ENCODE results near the gene LNX2. TPM values are rescaled to one million over a fixed set of nuclear protein-coding genes. Genes with fewer than 3 reads are reported as not detected.

The LNX2 gene
- total RNA-seq, 2 experiments from 2014 or later = 6.8 to 9.7 TPM

DNA sequence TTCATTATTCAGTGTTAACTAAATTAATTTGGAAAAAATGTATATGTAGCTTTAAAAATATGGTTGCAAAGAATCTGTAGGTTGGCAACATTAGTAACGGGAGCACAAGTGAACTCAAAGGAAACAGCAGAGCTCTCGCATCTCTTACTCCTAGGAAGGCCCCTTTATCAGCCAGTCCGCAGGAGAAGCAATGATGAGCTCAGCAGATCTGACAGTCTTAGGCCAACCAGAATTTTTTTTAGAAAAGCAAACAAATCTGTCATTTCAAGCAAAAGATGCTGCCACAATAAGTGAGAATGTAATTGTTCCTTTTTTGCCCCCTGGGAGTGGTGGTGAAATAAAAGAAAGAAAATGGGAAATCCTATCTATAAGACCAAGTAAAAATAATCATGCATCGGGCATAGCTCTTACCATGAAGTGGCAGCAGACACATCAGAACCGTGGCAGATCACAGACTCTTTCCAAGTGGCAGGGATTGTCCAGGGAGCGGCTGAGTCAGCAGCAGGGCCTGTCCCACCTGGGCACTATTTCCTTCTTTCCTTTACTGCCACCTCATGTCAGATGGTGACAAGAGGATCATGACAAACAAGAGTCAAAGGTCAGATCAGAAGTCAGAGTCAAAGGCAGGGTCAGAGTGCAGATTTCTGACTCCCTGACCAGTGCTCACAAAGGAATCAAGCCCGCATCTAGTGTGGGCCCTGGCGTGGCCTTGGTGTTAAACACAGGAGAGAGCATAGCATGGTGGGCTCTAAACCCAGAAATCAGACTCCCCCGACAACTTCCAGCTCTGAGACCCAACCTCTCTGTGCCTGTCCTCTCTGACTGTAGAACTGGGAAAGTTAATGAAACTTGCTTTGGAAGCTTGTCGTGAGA lies 86.0 kb downstream of the LNX2 start:
- ChIA-PET POLR2A (interaction anchor here (0.5 to 1.0 kb wide), 2 partner anchors 11 to 47 kb away, joined by 3 to 4 read pairs; no protein-coding TSS in a partner anchor), CTCF (ENCODE audit: unreplicated experiment) (interaction anchor here (0.5 to 1.1 kb wide), 3 partner anchors 11 to 833 kb away, joined by 3 to 4 read pairs (median 3); no protein-coding TSS in a partner anchor)
- no peak for DNase-seq (ENCODE audit: low spot score)
- Histone ChIP-seq H3K9me2 (ENCODE audit: insufficient read depth, low read length) (no peaks in the 10 kb centered on the region), H3K27ac (ENCODE audit: low read depth, low read length, poor library complexity, severe bottlenecking) (no peak overlapping the region), H3K79me2 (ENCODE audit: insufficient read depth, low read depth, low read length) (no peaks in the 10 kb centered on the region), H3K4me2 (ENCODE audit: low read length) (no peak overlapping the region), H4K20me1 (ENCODE audit: insufficient read depth, low read length) (no peaks in the 10 kb centered on the region), H3K9me3 (ENCODE audit: low read length) (no peaks in the 10 kb centered on the region), H3K36me3 (ENCODE audit: insufficient read depth, low read length) (no peaks in the 10 kb centered on the region), H3K4me1 (ENCODE audit: insufficient read depth, low read length, poor library complexity, severe bottlenecking) (no peaks in the 10 kb centered on the region), H3K4me3 (ENCODE audit: low read depth, low read length, poor library complexity, severe bottlenecking) (no peak overlapping the region), H2AFZ (ENCODE audit: low read length) (no peak overlapping the region)
- TF ChIP-seq, protein P1, sequence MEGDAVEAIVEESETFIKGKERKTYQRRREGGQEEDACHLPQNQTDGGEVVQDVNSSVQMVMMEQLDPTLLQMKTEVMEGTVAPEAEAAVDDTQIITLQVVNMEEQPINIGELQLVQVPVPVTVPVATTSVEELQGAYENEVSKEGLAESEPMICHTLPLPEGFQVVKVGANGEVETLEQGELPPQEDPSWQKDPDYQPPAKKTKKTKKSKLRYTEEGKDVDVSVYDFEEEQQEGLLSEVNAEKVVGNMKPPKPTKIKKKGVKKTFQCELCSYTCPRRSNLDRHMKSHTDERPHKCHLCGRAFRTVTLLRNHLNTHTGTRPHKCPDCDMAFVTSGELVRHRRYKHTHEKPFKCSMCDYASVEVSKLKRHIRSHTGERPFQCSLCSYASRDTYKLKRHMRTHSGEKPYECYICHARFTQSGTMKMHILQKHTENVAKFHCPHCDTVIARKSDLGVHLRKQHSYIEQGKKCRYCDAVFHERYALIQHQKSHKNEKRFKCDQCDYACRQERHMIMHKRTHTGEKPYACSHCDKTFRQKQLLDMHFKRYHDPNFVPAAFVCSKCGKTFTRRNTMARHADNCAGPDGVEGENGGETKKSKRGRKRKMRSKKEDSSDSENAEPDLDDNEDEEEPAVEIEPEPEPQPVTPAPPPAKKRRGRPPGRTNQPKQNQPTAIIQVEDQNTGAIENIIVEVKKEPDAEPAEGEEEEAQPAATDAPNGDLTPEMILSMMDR (conservative IDR thresholded peaks at IDR 0.05; ENCODE audit: low read length) = no peak
- no TSS peak for BruUV-seq (replicated peaks)
- intact Hi-C loops (cut with micrococcal nuclease; ENCODE audit: unreplicated experiment) = loop anchor here (5.0 kb wide), 1 partner anchor 293 kb away; no protein-coding TSS in a partner anchor

DNA sequence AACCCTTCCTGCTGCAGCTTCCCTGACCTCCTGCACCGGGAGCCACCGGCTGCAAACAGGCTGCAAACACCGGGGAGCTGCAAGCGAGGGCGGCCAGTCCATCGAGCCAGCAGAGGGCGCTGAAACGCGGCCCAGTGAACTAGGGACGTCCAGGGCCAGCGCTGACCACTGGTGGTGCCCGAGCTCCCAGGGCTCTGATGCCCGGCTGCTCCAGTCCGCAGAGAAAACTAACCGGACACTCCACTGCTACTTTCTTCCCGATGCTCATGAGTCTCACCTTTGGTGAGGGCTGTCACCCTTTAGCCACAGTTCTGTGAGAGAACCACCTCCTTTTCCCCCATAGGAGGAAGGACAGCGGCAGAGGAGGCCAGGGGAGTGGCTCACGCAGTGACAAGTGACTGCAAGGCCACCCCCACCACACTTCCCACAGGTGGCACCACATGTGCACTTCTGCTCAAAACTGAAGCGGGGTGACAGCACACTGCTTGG lies 87.1 kb downstream of the LNX2 start:
- intact Hi-C loops (cut with micrococcal nuclease; ENCODE audit: unreplicated experiment) = loop anchor here (5.0 kb wide), 1 partner anchor 294 kb away; no protein-coding TSS in a partner anchor
- Histone ChIP-seq H3K4me3 (ENCODE audit: low read depth, low read length, poor library complexity, severe bottlenecking) (no peak overlapping the region), H2AFZ (ENCODE audit: low read length) (no peak overlapping the region), H3K36me3 (ENCODE audit: insufficient read depth, low read length) (no peaks in the 10 kb centered on the region), H4K20me1 (ENCODE audit: insufficient read depth, low read length) (no peaks in the 10 kb centered on the region), H3K9me2 (ENCODE audit: insufficient read depth, low read length) (no peaks in the 10 kb centered on the region), H3K79me2 (ENCODE audit: insufficient read depth, low read depth, low read length) (no peaks in the 10 kb centered on the region), H3K4me2 (ENCODE audit: low read length) (no peak overlapping the region), H3K27ac (ENCODE audit: low read depth, low read length, poor library complexity, severe bottlenecking) (no peak overlapping the region), H3K9me3 (ENCODE audit: low read length) (no peaks in the 10 kb centered on the region), H3K4me1 (ENCODE audit: insufficient read depth, low read length, poor library complexity, severe bottlenecking) (no peaks in the 10 kb centered on the region)
- ChIA-PET POLR2A (no interaction called here), CTCF (ENCODE audit: unreplicated experiment) (no interaction called here)
- TF ChIP-seq EZH2phosphoT487 (IDR thresholded peaks at IDR 0.05; ENCODE audit: borderline replicate concordance, low read depth, low read length) = no peak
- TF ChIP-seq, protein P1 (conservative IDR thresholded peaks at IDR 0.05; ENCODE audit: low read length) = peak; percentile 78
- peak; percentile 14 for DNase-seq (ENCODE audit: low spot score)
- BruUV-seq (replicated peaks) = no TSS peak

DNA sequence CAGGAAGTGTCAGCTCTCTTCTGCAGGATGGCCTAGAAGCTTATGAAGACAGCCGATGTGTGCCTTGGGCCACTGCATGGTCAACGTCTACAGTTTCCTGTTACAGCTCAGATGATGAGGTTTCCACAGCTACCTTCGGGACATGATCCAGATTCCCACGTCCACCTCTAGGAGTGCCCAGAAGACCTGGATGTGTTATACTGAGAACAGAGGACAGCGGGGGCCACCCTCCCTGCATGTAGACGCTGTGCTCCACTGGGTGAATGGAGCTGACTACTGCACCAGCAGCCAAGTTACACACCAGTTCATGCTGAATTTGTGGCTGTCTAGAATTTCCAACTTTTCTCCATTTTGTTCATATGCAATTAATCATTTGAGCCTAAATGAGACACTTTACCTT lies 91.4 kb downstream of the LNX2 start:
- Histone ChIP-seq H3K36me3 (ENCODE audit: insufficient read depth, low read length) (no peaks in the 10 kb centered on the region), H3K9me2 (ENCODE audit: insufficient read depth, low read length) (no peaks in the 10 kb centered on the region), H3K4me1 (ENCODE audit: insufficient read depth, low read length, poor library complexity, severe bottlenecking) (no peaks in the 10 kb centered on the region), H3K4me2 (ENCODE audit: low read length) (no peak overlapping the region), H3K79me2 (ENCODE audit: insufficient read depth, low read depth, low read length) (no peaks in the 10 kb centered on the region), H4K20me1 (ENCODE audit: insufficient read depth, low read length) (no peaks in the 10 kb centered on the region), H2AFZ (ENCODE audit: low read length) (no peak overlapping the region), H3K4me3 (ENCODE audit: low read depth, low read length, poor library complexity, severe bottlenecking) (no peak overlapping the region), H3K9me3 (ENCODE audit: low read length) (no peaks in the 10 kb centered on the region), H3K27ac (ENCODE audit: low read depth, low read length, poor library complexity, severe bottlenecking) (no peak overlapping the region)
- BruUV-seq (replicated peaks) = no TSS peak
- TF ChIP-seq, protein P1 (conservative IDR thresholded peaks at IDR 0.05; ENCODE audit: low read length) = no peak
- TF ChIP-seq EZH2phosphoT487 (IDR thresholded peaks at IDR 0.05; ENCODE audit: borderline replicate concordance, low read depth, low read length) = no peak
- CTCF ChIA-PET (ENCODE audit: unreplicated experiment) = interaction anchor here (0.5 kb wide), 1 partner anchor 144 kb away, joined by 3 read pairs; no protein-coding TSS in a partner anchor
- POLR2A ChIA-PET = no interaction called here
- intact Hi-C loops (cut with micrococcal nuclease; ENCODE audit: unreplicated experiment) = loop anchor here (10.0 kb wide), 1 partner anchor 154 kb away; no protein-coding TSS in a partner anchor
- no peak for DNase-seq (ENCODE audit: low spot score)

Data from OCI-LY7 (cell line).